Medulla oblongata (tissue), 1 donor: ENCODE results near the gene PLAAT3.
"Not testable (repeated sequence)": the region's sequence is repeated elsewhere in the genome, so short reads cannot be mapped to it uniquely, and the experiment has no call there.

ENCODE experiments used
- DNase-seq: peaks from one replicate; pipeline ENCODE4 v3.0.0-alpha.2; 2015; ENCODE audit errors: extremely low spot score

PLAAT3 gene

DNA sequence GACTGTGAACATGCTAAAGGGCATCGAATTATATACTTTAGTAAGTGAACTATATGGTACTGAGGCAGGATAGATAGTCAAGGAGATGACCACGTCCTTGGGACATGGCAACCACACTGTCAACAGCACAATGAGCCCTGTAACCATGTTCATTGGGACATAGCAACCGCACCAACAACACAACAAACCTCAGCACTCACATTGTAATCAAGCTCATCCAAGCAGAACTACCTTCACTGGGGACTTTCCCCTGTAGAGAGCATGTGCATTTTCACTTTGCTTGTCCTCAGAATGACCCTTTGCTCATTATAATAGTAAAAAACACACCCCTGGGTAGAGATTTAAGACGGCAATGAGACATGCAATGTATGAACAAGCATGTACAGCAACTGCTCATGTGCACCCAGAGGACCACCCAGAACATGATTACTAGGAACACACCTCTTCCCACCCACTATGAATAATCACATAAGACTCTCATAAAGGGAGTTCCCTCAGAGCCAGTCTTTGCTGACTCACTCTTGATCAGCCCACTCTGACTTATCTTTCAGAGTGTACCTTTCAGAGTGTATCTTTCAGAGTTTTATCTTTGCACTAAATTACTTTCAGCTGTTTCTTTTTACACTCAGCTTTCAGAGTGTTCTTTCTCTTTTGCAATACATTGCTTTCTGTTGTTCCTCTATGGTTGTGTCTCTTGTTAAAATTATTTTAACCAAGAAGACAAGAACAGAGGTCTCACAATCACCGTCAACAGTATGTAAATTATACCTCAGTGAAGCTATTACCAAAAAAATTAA lies 47.0 kb downstream of the PLAAT3 start:
- DNase-seq: no peak

DNA sequence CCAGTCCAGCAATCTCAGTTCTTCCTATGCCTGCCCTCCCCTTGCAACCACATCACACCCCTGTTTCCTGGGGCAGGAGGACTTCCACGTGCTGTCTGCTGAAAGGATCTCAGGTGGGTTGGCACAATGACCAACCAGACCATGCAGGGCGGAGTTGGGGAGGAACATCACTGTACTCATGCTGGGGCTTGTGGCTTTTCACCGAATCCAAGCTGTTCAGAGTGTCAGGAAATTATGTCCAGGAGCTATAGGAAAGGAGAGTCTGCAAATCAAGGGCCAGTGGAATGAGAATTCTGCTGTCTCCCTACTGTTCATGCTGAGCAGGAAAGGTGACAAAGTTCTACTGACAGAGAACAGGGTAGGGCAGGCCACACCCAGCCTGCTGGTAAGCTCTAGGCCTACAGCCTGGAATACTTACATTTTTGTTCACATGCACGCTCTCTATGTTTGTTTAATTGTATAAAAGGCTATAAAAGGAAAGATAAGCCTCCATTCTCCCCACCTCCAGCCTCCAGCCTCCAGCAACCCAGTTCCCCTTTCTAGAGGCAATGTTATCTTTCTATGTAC lies 49.4 kb downstream of the PLAAT3 start:
- DNase-seq: no peak

DNA sequence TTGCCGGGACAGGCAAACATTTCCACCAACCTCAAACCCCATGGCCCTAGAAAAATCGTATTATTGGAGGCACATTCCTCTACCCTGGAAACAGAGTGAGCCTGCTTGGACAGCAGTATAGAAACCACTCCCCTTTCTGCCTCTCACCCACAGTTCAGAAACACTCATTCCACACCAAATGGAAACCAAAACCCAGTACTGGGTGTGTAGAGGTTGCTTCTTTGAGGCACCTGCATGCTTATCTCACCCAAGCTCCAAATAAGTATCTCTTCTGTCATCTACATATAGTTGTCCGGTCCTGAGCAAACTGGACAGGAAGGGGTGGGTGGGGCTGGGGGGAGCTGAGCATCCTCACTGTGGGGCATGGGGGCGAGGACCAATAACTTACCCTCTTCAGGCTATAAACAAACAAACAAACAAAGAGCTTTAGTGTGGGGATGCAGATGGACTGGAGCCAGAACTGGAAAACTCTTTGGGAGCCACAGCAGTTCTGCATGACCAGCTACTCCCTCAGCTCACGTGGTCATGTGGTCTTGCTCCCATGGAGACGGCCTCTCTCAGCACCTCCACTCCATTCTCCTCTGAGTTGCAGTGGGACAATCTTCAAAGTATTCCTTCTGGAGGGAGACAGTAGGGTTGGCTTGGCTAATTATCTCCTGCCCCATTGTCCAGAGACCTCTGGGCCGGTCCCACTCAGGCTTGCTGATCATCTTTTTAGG lies 50.0 kb downstream of the PLAAT3 start:
- DNase-seq: peak; percentile 65

DNA sequence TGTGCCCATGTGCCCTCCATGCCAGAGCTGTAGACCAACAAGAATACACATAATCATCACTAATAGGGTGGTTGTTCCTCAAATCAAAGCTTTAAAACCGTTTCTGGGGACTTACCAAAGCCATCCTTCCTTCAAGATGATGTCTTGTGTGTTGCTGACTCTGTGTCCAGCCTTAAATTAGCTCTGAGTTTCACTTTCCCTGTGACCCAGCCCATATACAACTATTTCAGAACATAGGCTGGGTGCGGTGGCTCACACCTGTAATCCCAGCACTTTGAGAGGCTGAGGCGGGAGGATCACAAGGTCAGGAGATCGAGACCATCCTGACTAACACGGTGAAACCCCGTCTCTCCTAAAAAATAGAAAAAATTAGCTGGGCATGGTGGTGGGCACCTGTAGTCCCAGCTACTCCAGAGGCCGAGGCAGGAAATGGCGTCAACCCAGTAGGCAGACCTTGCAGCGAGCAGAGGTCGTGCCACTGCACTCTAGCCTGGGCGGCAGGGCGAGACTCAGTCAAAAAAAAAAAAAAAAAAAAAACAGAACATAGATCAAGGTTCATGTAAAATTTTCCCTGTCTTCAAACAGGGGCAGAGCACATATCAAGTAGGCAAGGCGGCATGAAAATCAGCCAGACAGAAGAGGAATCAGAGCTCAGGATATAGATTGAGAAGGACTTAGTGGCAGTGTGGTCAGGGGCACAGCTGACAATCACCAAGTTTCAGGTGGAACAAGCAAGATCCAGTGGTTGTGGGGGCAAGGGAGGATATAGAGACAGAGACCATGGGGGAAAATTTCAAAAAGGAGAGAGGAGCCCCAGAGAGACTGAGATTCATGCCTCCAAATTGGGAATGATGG lies 50.8 kb downstream of the PLAAT3 start, which contains the start of gene PLAAT2:
Gene PLAAT2 (minus strand): TSS at position 179 of the 855 bp plus-strand sequence. CDS start 55 bp downstream, at position 124.
- no peak for DNase-seq

DNA sequence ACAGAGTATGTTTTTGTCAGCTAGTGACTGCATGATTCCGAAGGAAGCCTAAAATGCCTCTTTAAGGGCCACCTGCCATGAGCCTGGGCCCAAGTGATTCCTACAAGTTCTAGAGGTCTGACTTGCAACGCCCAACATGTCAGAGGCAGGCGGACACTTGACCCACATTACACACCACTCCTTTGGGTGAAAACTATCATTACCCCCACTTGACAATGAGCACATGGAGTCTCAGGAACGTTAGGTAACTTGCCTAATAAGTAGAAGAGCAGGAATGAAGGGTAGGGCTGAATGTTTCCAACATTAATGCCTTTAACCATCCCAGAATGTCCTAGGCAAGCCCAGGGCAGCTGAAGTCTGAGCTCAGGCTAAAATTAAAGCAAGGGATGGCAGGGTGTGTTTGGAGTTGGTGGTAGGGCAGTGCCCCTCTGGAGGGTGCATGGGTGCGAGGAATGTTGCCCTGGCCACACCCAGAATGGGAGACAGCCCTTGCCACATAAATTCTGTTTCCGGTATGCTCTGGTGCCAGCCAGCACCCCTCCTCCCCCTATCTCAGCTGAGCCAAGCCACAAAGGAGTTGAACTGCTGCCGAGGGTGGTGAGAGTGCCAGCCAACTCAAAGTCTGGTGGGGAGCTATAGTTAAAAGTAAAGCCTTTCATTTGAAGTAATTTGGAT lies 53.6 kb downstream of the PLAAT3 start:
- DNase-seq: no peak

DNA sequence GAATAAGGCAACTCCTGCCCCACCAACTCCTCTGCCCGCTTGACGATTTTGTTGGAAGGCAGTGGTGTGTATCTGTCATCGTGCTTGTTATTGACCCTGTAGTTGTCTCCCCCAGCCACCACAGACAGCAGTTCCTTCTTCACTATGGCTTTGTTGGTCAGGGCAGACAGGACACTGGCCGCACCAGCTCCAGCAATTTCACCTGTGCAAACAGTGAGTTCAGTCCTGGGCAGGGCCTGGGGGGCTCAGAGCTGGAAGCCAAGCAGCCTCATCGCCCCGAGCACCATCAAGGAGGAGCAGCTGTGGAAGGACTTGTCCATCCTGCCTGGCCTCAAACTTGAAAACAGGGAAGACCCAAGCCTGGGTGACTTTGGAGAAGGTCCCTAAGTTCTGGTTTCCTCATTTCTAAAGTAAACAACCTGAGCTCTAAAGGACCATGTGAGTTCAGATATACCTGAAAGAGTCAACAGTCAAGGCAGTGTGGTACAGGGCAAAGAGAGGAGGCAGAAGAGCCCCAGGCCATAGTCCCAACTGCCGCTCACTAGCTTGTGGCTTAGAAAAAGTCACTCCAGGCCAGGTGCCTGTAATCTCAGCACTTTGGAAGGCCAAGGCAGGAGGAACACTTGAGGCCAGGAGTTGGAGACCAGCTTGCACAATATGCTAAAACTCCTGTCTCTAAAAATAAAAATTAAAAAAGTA lies 55.6 kb downstream of the PLAAT3 start:
- no peak for DNase-seq

DNA sequence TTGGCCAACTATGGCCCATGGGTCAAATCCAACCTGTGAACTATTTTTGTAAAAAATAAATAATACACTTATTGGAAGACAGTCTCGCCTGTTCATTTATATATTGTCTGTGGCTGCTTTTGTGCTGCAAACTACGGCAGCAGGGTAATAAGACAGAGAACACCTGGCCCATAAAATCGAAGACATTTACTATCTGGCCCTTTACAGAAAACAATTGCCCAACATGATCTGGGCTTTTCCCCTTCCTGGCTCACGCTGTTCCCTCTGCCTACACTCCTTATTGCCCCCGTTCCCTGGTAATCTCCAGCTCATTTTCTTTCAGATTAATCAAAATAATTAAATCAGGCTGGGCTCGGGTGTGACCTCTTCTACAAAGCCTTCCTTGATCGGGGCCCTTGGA lies 56.7 kb downstream of the PLAAT3 start:
- no peak for DNase-seq

DNA sequence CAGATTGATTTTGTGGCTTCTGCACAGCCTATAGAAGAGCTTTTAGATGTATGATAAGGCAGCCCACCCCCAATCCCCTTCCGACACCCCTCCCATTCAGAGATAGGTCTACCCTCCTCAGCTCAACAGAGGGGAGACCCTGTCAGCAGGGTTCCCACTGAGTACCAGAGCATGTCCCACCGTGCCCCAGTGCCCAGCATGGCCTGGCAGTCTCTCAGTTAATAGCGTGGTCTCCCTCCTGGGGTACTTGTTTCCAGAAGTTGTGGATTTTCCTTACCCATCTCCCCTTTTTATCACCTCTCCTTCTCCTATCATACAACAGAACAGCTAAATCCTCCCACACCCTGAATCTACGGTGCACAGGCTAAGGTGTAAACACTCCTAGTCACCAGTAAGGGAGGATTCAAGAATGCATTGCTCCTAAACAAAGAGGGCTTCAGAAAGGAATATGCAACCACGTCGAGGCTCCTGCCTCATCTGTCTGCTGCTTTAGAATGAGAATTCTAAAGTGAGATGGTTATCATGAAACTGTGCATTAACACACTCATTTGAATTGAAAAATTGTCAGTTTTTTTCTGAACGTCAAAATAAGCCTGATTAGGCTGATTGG lies 57.7 kb downstream of the PLAAT3 start:
- DNase-seq: no peak

DNA sequence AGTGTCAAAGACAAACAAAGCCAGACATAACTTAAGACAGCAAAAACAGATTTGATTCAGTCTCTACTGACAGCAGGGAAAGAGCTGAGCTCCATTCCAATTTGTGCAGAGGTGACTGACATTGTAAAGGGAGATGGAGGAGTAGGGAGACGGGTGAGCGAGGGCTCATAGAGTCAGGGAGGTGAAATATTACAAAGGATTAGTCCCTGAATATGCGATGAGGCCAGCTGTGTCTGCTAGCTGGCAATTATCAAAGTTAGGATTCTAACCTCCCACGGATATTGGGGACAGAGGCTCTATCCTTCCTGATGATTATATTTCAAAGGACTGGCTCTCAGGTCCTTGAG lies 59.4 kb downstream of the PLAAT3 start:
- no peak for DNase-seq

DNA sequence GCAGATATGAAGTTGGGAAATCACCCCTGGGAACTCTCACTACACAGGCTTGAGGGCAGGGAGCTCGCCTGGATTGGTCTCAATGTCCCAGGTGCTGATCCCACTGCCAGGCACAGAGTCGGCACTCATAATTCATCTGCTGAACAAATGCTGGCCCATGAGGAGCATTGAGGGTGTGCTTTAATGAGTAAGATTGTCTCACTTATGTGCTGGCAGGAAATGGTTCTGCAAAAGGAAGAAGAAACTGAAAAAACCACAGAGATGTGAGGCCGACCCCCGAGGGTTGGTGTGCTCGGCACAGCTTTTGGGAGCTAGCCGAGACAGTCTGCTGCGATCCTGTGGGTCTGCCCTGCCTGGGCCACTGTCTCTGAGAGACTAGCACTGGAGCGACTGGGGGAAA lies 60.5 kb downstream of the PLAAT3 start:
- no peak for DNase-seq

DNA sequence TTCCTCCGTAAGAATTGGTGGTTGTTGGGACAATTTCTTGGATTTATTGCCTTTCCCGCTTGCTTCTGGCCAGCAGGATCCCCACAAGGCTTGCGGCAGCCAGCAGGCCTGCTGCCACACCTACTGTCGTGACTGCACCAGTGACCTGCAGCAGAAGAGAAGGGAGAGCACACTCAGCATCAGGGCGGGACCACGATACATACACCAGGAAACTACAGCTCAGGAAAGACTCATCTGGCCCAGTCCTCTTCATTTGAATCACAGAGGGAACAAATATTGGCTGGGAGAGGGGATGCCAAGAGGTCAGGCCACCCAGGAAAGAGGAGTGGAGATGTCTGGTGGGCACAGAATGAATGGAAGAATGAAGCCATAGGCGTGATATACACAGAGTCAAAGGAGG lies 61.3 kb downstream of the PLAAT3 start:
- no peak for DNase-seq

DNA sequence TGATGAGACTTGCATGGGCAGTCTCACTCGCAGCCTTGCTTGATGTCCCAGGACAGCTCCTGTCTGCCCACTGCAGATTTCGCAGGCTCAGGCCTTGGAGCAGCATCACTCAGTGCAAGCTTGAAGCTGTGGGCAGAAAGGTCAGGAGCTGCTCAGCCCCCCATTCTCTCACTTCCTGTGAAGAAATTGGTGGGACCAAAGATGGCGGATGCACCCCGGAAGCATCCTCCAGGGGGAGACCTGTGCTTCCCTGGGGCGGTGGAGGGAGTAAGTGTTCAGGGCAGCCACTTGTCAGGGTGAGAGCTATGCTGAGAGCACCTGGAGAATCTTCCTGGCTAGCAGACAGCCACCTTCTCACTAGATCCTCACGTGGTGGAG lies 62.4 kb downstream of the PLAAT3 start:
- DNase-seq: no peak

DNA sequence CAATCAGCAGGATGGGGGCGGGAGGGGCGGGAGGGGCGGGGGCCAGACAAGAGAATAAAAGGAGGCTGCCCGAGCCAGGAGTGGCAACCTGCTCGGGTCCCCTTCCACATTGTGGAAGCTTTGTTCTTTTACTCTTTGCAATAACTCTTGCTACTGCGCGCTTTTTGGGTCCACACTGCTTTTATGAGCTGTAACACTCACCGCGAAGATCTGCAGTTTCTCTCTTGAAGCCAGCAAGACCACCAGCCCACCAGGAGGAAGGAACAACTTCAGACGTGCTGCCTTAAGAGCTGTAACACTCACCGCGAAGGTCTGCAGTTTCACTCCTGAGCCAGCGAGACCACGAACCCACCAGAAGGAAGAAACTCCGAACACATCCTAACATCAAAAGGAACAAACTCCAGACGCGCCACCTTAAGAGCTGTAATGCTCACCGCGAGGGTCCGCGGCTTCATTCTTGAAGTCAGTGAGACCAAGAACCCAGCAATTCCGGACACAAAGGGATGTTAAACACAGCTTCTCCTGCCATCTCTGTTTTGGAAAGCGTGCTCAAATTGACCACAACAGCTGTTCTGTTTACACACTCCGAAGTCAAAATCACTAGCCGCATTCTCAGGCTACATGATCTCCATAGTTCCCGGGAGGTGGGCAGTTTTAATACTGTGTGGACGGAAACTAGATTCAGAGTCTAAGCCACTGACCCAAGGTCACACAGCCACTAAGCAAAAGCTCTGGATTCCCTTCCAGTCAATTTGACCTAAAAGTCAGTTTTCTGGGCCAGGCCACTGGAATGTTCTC lies 62.9 kb downstream of the PLAAT3 start:
- DNase-seq: no peak

DNA sequence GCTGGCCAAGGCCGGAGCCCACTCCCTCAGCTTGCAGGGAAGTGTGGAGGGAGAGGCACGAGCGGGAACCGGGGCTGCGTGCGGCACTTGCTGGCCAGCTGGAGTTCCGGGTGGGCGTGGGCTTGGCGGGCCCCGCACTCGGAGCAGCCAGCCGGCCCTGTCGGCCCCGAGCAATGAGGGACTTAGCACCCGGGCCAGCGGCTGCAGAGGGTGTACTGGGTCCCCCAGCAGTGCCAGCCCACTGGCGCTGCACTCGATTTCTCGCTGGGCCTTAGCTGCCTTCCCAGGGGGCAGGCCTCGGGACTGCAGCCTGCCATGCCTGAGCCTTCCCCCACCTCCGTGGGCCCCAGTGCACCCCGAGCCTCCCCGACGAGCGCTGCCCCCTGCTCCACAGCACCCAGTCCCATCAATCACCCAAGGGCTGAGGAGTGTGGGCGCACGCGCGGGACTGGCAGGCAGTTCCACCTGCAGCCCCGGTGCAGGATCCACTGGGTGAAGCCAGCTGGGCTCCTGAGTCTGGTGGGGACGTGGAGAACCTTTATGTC lies 64.0 kb downstream of the PLAAT3 start:
- DNase-seq: not testable (repeated sequence)

DNA sequence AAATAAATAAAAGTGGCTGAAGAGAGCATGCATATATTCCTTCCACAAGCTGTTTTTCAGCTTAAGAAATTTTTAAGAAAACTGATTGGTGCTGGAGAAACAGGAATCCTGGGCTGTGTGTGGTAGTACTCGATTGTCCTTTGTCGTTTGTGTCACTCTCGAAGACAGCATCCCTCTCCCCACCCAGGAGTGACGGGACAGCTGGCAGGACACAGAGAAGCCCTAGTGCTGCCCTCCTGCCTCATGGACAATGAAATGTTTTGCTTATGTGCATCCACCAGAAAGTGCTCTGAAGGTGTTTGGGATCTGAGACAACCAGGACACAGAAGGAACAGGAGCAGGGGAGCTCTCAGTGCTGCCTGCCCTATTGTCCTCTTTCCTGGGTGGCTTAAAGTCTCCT lies 64.8 kb downstream of the PLAAT3 start:
- DNase-seq: peak; percentile 63

DNA sequence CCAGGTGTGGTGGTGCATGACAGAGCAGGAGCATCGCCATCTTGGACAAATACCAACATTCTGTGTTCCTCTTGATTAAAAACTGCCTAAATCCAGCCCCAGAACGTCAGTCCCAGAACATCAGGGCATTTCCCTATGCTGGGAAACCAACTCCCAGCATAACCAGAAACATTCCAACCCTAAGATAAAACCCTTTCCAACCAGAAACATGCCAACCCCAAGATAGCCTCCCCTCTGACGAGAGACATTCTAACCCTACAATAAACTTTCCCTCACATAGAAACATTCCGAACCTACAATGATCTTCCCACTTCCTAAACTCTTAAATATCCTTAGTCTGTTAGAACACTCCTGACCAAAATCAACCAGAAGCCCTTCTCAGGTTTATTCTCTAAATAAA lies 66.1 kb downstream of the PLAAT3 start:
- DNase-seq: no peak

DNA sequence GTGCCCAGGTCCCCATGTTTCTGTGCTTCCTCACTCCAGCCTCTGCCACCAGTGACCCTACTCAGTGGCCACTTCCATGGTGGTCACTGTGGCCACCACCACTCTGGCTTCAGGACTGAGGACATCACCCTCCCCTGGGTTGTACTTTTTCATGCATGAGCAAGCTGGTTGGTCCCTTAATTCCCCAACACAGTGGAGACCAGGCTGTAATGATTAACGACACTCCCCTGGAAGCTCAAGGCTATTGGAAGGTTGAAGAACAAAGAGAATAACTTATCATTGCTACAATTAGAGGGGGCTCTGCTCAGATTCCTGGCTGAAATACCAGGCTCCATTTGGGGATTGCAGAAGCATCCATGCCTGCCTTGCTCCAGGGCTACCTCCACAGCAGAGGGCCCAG lies 67.2 kb downstream of the PLAAT3 start:
- no peak for DNase-seq

DNA sequence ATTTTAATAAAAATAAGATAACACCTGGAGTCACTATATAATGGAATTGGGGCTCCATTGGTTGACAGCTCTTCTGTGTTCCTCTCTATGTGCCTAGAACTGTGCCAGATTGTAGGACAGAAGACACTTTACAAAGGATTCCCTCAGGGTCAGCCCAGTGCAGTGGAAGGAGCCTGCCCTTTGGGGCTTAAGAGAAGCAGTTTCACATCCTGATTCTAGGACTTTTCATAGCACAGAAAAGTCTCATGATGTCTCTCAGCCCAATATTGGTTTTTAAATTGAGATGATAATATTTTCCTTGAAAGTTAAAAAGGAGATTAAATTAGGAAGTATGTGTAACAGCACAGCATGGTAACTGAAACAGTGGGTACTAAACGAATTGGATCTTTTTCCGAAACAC lies 70.5 kb downstream of the PLAAT3 start:
- no peak for DNase-seq

DNA sequence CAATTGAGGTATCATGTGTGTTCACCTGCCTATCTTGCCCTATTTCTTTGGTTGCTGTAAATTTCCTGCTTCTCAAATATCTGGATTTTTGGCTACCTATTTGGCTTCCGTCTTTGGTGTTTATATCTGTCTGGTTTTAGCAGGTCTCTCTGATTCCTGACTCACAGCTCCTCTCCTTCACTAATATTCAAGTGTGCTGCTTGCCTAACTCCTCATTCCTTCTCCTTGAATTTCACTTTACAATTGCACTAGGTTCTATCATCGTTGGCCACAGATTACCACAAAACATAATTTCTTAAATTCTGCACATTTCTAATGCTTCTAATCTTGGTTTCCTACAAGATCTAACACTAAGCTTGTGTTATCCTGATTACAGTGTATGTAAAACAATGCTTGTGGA lies 71.7 kb downstream of the PLAAT3 start:
- DNase-seq: not testable (repeated sequence)
